ENCODE data around the gene GFAP.

GFAP gene

DNA sequence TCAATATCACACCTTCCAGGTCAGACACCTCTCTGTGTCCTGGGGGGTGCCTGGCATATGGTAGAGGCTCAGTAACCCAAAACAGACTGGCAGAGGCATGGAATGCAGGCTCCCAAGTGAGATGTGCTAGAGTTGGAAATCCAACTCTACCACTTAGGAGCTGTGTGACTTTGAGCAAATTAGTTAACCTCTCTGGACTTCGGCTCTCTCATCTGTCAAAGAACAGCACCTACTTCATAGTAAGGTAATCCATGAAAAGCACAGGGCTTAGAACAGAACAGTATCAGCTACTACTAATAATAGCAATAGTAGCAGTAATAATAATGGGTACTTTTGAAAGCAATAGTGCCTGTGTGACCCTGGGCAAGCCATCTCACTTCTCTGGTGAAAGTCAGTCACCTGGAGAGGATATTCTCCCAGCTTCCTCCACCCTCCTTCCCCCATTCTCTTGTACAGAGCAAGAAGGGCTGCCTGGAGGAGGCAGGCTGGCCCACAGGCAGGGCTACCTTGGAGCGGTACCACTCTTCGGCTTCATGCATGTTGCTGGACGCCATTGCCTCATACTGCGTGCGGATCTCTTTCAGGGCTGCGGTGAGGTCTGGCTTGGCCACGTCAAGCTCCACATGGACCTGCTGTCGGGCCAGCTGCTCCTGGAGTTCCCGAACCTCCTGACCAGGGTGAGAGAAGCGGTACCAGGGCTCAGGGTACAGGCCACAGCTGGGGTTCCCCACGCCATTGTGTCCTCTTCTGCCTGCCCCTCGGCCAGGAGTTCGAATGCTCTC is 2.3 kb downstream of the GFAP start:
- no peak for DNase-seq

DNA sequence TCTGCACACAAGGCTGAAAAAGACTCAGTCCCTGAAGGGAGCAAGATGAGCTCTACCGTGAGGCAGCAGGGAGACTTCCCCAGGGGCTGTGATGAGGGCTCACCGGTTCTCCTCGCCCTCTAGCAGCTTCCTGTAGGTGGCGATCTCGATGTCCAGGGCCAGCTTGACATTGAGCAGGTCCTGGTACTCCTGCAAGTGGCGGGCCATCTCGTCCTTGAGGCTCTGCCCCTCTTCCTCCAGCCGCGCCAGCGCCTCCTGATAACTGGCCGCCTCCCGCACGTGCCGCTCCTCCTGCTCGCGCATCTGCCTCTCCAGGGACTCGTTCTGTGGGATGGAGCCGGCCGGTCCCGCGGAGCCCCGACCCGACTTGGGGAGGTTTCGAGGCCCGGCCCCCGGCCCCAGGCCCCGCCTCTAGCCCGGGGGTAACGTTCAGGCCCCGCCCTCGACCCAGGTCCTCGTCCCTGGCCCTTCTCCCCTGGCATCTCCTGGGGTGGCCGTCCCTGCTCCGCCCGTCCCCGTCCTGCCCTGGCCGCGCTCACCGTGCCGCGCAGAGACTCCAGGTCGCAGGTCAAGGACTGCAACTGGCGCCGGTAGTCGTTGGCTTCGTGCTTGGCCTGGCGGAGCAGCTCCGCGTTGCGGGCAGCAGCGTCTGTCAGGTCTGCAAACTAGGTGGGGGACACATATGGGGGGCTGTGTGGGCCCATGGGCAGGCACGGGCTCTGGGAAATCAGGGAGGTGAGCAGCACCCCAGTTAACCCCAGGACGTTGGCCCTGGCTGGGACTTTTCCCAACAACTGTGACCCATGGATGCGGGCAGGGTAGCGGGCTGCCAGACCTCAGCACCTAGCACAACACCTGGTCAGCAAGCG is 3.9 kb downstream of the GFAP start:
- peak; percentile 71 for DNase-seq

DNA sequence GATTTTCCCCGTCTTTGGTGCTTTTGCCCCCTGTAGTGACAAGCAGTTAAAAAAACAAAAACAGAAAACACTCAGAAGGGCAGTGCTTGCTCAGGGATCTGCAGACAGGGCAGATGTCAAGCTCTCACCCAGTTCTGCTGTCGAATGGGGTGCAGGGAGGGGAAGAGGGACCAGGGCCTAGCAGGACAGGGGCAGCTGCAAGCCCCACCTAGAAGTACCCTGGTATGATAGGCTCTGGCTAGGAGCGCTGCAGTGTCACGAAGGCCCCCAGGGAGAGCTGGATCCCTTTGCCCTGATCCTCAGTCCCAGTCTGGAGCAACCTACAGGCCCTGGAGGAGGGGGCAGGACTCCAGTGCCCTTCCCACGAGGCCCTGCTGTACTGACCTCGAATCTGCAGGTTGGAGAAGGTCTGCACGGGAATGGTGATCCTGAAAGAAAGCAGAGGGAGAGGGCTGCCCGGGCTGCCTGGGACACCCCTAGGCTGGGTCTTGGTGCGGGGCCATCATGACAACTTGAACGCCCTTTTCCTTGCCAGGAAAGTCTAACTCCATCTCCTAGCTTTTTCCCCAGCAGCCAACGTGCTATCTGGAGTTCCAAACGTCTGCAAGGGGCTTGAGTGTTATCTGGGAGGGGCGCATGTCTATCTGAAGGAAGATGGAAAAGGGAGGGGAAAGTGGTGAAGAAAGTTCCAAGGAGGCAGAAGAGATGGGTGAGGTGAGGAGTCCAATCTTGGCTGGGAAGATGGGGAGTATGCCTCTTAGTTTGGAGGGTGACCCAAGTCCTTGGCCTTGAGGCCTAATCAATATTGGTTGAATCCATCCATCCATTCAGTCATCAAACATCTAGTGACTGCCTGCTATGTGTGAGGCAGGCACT is 4.8 kb downstream of the GFAP start:
- no peak for DNase-seq

DNA sequence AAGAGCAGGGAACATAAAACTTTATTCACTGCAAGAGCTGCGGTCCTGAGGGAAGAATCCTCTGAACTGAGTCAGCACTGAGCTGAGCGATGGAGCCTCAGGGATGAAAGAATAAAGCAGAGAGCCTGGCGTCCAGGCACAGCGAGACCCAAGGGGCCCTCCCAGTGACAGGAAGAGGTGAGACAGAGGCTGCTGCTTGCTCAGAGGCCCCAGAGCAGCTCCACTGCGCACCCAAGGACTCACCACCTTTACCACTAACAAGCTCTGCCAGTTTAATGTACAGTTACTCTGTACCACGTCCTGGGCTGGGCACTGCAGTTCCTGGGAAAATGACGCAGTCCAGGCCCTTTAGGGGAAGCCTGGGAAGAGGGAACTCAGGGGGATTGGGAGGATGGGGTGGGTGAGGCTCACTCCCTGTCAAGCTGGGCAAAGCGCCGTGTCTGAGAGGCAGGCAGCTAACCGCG is 5.6 kb downstream of the GFAP start:
- no peak for DNase-seq

DNA sequence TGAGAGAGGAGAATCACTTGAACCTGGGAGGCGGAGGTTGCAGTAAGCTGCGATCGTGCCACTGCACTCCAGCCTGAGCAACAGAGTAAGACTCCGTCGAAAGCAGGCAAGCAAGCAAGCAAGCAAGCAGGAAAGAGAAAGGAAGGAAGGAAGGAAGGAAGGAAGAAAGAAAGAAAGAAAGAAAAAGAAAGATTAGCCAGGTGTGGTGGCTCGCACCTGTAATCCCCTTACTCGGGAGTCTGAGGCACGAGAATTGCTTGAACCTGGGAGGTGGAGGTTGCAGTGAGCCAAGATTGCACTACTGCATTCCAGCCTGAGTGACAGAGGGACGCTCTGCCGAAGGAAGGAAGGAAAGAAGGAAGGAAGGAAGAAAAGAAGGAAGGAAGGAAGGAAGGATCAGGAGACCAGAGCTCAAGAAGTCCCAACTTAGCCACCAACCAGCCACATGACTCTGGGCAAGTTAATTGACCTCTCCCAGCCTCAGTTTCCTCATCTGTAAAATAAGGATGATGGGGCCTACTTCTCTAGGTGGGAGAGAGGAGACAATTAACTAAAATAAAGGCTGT is 6.5 kb downstream of the GFAP start:
- DNase-seq = no peak

DNA sequence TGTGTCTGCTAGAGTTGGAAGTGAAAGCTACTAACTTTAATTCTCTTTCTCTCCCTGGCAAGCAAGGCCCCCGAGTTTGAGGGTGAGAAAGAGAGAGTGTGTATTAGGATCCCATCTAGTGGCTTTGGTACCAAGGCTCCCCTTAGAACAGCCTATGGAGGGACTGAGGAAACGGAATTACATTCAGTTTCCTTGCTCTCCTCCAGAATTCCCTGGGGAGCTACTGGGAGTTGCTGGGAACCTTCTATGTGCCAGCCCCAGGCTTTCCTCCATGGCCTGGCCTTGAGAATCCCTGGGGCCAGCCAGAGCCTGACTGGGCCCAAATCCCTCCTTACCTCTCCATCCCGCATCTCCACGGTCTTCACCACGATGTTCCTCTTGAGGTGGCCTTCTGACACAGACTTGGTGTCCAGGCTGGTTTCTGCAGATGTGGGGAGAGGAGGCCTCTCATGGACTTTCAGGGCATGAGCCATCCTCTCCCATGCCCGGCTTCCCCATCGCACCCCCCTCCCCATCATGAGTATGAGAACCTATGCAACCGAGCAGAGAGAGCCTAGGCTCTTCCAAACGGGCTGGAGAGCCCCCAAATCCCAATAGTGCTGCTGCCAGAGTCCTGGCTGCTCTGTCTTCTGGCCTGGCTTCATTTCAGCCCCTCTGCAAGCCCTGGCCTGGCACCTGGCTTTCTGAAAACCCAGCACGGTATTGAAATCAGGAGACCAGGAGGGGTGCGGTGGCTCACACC is 7.4 kb downstream of the GFAP start:
- no peak for DNase-seq

DNA sequence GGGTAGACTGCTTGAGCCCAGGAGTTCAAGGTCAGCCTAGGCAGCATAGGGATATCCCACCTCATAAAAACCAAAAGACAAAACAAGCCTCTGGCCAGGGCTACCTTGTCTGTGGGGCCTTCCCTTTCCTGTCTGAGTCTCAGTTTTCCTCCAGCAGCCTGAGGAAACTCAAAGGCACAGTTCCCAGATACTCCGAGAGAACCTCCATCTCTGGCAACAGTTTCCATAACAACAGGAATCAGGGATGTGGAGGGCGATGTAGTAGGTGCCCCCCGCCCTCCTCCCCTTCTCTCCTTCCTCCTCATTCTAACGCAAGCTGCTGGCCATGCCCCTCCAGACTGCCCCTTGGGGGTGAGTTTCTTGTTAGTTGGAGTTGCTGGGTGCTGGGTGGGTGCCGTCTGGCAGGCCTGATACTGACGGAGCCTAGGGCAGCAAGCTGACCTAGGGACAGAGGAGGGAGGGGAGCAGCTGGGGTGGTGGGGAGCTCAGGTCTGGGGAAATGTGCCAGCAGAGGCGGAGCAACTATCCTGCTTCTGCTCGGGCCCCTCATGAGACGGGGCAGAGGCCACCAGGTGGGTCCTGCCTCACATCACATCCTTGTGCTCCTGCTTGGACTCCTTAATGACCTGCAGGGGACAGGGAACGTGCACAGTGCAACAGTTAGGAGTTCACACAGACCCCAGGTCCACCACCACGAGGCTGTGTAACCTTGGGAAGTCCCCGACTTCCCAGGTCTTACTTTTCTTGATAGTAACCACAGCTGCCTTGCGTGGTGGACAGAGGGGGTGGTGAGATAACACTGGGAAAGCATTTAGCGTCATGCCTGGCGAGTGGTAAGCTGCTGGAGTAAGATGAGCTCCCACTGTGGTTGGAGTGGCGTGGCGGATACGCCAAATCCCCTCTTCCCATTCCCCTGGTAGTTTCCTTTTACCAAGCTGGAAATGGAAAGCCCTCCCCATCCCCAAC is 8.3 kb downstream of the GFAP start:
- no peak for DNase-seq

DNA sequence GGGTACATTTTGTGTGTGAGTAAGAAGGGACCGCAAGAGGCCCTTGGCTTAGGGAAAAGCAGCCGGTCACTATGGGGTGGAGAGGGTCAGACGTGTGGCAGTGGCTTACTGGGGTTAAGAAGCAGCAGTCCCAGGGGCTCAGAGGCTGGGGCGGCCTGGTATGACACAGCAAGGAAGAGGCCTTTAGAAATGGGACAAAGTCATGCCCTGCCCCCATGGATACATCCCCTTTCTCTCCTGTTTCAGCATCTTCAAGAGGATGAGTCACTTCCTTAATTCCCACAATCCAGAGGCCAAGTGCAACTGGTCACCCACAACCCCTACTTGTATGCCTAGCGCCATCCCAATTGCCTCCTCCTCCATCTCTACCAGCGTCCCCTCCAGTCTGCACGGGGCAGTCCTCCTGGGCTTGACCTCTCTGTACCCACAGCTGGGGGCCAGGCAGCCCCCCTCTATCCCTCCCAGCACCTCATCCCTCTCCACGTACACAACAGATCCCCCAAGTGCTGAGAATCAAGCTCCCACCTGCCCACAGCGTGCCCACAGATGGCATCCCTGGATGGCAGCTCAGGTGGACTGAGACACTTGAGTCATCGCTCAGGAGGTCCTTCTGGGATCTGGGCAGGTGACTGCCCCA is 9.2 kb downstream of the GFAP start:
- DNase-seq = no peak

DNA sequence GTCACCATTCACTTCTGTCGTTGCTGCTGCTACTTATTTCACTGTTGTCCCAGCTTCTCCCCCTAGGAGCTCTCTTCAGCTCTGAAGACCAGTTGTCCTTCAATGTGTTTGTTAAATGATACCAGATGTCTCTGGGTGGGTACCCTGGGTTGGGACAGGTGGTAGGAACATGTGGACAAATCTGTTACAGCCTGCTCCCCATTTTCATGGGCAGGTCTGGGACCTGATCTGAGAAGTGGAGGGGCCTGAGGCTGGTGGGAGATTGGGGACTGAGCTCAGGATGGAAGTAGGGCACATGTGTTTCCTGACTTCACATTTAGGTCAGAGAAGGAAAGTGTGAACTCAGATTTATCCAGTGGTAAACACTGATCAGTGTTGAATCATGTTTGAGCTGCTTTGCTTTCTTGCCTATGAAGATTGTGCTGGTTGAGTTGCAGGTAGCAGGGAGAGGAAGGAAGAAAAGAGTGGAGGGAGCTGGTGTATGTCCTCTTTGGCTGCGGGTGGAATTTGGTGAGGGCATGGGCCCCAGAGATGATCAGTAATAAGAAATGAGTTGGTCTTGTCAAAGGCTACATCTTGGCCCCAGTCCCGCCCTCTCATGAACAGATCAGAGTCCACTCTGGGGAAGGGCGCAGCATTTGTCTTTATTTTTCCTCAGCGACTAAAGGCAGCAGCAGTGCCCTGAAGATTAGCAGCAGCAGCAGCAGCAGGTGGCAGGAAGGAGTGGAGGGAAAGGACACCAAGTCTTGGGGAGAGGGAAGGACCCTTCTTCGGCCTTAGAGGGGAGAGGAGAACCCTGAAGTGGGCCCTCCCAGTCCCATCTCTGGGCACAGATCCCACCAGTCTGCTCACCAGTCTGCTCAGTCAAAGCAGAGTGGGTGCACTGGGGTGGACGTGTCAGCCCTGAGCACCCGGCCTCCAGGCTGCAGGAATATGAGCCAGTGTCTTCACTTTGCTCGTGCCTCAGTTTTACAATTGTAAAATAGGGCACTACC is 10.0 kb downstream of the GFAP start:
- DNase-seq = no peak

DNA sequence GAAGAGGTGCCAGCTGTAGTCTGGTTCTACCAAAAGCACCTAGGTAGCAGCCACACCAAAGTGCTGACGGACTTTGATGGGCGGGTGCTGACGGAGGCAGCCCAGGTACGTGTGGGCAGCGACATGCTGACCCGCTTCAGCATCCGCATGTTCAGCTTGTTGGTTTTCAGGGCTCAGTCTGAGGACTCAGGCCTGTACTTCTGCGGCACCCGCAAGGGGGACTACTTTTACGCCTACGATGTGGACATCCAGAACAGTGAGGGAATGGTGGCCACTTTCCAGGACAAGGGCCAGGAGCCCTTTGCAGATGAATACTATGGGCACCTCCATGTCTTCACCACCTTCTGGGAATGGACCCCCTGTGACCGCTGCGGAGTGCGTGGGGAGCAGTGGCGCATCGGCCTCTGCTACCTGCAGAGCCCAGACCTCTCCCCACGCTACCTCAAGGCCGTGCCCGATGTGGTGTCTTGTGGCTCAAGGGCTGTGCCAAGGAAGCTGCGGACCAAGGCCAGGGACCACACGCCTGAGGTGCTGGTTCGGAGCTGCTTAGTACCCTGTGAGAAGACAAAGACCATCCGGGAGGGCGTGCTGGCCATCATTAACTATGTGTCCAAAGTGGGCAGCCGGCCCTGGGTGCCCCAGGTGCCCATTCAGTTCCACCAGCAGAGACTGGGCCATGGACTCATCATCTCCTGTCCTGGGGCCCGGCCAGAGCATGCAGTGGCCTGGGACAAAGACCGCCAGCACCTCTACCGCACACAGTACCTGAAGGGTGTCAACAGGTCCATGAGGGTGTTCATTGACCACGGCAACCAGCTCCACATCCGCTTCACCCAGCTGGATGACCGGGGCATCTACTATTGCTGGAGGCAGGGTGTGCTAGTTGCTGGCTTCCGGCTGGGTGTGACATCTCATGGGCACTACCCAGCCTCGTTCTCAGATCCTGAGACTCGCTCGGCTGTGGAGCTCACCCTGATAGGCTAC is 11.0 kb downstream of the GFAP start:
- no peak for DNase-seq

DNA sequence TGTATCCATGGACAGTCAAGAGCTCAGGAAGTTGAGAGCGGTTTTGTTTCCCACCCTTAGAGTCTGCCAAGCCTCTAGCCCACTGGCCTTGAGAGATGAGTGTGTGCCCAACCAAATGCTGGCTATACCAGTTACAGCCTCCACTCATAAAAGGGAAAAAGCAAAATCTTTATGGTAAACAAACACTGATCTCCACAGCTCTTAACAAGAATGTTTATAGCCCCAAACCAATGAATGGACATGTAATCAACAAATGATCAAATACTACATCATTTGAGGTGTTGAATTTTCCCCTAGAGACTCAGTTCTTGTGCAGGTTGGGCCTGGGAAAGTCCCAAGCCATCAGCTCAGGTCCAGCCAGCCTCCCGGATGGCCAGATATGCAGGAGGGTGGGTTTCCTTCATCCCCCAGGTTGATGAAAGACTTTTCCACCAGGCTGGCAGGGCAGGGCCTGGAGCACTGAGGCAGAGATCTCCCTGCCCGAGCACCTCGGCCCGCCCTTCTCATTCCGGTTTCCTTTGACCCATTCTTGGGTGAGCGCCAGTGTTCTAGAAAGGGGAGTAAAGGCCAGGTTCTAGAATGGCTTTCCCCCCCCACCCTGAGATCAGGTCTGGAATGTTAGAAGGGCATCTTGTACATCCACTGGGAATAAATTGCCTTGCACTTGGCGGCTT is 12.2 kb downstream of the GFAP start:
- DNase-seq = no peak

DNA sequence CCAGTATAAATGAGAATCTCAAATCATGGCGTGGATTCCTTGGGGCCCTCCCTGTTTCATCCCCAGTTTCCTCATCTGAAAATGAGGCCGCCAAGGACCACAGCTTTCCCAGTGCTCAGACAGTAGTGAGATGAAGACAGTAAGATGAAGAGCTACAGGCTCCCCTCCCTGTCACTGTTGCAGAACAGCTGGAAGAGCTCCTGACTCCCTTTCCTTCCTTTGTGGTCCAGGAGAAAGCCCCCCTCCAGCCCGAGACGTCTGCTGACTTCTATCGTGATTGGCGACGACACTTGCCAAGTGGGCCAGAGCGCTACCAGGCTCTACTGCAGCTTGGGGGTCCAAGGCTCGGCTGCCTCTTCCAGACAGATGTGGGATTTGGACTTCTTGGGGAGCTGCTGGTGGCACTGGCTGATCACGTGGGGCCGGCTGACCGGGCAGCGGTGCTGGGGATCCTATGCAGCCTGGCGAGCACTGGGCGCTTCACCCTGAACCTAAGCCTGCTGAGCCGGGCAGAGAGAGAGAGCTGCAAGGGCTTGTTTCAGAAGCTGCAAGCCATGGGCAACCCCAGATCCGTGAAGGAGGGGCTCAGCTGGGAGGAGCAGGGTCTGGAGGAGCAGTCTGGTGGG is 13.1 kb downstream of the GFAP start:
- DNase-seq = no peak

DNA sequence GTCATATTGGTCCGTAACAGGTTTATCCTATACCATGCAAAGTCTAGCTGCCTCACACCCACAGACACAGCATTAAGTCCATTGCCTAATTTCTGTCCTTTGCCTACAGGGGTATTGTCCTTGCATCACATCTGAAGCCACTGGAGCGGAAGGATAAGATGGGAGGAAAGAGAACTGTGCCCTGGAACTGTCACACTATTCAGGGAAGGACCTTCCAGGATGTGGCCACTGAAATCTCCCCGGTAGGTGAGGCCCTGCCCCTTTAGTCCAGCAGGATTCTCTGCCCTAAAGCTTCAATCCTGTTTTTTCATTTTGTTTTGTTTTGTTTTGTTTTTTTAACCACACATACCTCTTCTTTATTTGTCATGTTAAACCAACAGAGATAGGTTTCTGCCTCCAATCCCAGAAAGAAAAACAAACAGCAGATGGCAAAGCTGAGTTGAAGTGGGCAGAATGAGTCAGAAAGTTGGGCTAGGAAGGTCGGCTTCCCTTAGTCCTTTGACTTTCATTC is 13.8 kb downstream of the GFAP start:
- DNase-seq = no peak

DNA sequence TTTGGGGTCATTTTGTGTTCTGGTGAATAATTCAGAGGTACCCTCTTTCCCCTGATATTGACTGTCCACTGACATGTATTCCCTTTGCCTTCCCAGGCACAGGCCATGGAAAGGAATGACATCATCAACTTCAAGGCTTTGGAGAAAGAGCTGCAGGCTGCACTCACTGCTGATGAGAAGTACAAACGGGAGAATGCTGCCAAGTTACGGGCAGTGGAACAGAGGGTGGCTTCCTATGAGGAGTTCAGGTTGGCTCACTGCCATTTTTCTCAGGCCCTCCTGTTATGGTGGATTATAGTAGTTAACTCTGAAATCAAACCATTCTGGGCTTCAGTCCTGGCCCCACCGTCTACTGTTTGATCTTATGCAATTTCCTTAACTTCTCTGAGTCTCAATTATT is 14.4 kb downstream of the GFAP start:
- no peak for DNase-seq

DNA sequence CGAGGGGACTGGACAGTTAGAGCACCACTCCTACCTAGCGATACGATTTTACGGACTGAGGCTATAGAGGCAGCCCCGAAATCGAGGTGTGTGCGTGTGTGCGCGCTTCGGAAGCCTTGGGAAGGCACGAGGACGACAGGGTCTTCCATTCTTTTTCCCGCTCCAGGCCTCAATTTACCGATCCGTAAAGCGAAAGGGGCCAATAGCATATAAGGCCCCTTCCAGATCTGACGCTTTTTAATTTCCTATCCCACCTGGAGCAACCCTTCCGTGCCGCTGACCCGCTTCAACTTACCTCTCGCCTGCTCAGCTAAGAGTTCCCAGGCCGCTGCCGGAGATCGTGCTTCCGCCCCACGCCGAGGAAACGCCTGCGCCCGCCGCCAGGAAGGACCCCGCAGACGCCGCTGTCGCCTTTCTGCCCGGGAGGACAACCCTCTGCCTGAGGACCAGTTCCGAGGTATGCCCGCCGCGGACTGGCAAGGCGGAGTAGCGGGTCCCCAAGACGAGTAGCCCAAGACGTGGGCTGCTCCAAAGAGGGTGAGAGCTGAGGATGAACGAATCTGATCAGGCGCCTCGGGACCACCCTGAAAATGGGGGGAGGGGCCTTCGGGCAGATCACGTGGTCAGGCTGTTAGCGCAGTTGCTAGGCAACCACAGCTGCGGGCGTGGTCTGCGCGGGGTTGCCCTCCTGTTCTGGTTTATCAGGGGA is 16.1 kb downstream of the GFAP start, which contains the start of gene EFTUD2:
EFTUD2 (minus strand) TSS at position 372 of the 709 bp plus-strand sequence. CDS start 4,924 bp downstream, outside the sequence.
- peak; percentile 97 for DNase-seq

DNA sequence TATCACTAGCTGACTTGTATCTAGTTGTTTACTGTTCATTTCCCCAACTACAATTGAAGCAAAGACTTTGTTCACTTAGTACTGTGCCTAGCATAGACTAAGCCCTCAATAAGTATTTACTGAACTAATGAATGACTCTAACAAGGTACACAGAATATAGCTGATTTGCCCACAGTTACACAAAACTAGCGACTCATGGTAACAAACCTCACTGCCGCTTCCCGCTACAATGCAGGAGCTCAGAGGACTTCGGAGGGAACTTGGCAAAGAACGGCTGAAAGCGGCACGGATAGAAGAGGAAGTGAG is 16.6 kb downstream of the GFAP start:
- DNase-seq = no peak

All from activated CD8-positive, alpha-beta memory T cell treated with anti-CD3 and anti-CD28 coated beads, Interleukin-2, amount 50 U/mL, for 48 hours (primary cell).